Measurements from ENCODE around the gene POLL.

- TF ChIP-seq CTCF (conservative IDR thresholded peaks at IDR 0.05; ENCODE audit: low read depth, low read length), result no peak
- TF ChIP-seq EZH2 (IDR thresholded peaks at IDR 0.05; ENCODE audit: borderline replicate concordance, low read depth, low read length, poor library complexity, severe bottlenecking), result no peak
Observed at GRCh38 chr10:101578803-101579515, 9.1 kb downstream of the POLL start.
